Rectal smooth muscle tissue (tissue), 1 donor: Measurements from ENCODE around the gene H3-3A.

Experiments
- H3K27ac ChIP-seq: one replicate; pipeline ENCODE4 v1.7.0; 2013; ENCODE audit warnings: low read depth, low read length, inconsistent platforms
- H3K27me3 ChIP-seq: one replicate; pipeline ENCODE4 v1.7.0; 2013; ENCODE audit warnings: low read length; ENCODE audit not compliant: control insufficient read depth, insufficient read depth
- H3K36me3 ChIP-seq: one replicate; pipeline ENCODE4 v1.7.0; 2013; ENCODE audit warnings: low read length; ENCODE audit not compliant: control insufficient read depth, insufficient read depth
- H3K4me1 ChIP-seq: one replicate; pipeline ENCODE4 v1.7.0; 2013; ENCODE audit warnings: low read length; ENCODE audit not compliant: control insufficient read depth, insufficient read depth
- H3K4me3 ChIP-seq: one replicate; pipeline ENCODE4 v1.7.0; 2013; ENCODE audit warnings: low read length
- H3K9ac ChIP-seq: one replicate; pipeline ENCODE4 v1.7.0; 2013; ENCODE audit warnings: low read length

The H3-3A gene

GRCh38 chr1:226111098-226111882 is 48.8 kb downstream of the H3-3A start:
- Histone ChIP-seq H3K4me1 (peaks cover 12% of the 10 kb centered on the region), H3K27ac (peak overlapping the region; percentile 94), H3K36me3 (no peaks in the 10 kb centered on the region), H3K9ac (peak overlapping the region; percentile 74), H3K27me3 (no peaks in the 10 kb centered on the region), H3K4me3 (peak overlapping the region; percentile 80)

DNA sequence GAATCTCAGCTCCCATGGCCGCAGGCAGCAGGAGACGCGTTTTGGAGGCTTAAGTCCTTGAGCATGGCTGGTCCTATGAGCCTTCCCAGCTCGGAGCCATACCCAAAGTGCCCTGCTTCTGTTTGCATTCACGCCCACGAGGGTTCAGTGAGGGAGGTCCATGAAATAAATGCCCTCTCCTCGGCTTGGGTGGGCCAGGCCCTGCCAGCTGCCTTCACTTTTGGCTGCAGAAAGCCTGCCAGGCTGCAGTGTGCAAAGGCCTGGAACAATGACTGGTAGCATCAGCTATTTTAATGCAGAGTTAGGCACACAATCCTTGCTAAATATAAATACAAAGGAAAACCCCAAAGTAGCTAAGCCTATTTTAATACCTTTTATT is 49.4 kb downstream of the H3-3A start:
- Histone ChIP-seq H3K27ac (no peak overlapping the region), H3K36me3 (no peaks in the 10 kb centered on the region), H3K4me3 (no peak overlapping the region), H3K27me3 (no peaks in the 10 kb centered on the region), H3K4me1 (peaks cover 12% of the 10 kb centered on the region), H3K9ac (no peak overlapping the region)

DNA sequence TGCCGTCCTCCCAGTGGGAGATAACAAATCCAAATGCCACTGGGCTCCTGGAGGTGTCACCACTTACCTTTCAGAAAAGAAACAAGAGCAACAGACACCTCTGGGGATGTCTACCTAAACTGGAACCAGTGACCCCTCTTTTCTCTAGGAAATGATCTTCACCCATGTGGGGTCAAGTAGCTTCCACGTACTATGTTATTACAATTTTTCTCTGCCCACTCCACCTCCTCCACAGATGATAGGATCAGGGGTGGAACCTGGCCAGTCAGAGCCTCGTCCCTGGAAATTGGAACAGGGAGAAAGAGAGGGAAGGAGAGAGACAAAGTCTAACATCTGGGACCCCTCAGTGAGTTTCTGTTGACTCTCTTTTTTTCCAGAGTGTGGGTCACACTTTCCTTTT is 50.1 kb downstream of the H3-3A start:
- H3K9ac ChIP-seq, result no peak overlapping the region
- H3K27me3 ChIP-seq, result no peaks in the 10 kb centered on the region
- H3K36me3 ChIP-seq, result no peaks in the 10 kb centered on the region
- peaks cover 12% of the 10 kb centered on the region for H3K4me1 ChIP-seq
- H3K27ac ChIP-seq, result no peak overlapping the region
- H3K4me3 ChIP-seq, result no peak overlapping the region

GRCh38 chr1:226116673-226117072 is 54.2 kb downstream of the H3-3A start:
- H3K36me3 ChIP-seq, result no peaks in the 10 kb centered on the region
- no peak overlapping the region for H3K27ac ChIP-seq
- H3K9ac ChIP-seq, result no peak overlapping the region
- H3K27me3 ChIP-seq, result peaks cover 3% of the 10 kb centered on the region
- peaks cover under 1% of the 10 kb centered on the region for H3K4me1 ChIP-seq
- no peak overlapping the region for H3K4me3 ChIP-seq

- Histone ChIP-seq H3K36me3 (no peaks in the 10 kb centered on the region), H3K9ac (no peak overlapping the region), H3K4me1 (no peaks in the 10 kb centered on the region), H3K27ac (no peak overlapping the region), H3K4me3 (no peak overlapping the region), H3K27me3 (peaks cover 3% of the 10 kb centered on the region)
These were observed 54.8 kb downstream of the H3-3A start for GRCh38 chr1:226117330-226117729.

DNA sequence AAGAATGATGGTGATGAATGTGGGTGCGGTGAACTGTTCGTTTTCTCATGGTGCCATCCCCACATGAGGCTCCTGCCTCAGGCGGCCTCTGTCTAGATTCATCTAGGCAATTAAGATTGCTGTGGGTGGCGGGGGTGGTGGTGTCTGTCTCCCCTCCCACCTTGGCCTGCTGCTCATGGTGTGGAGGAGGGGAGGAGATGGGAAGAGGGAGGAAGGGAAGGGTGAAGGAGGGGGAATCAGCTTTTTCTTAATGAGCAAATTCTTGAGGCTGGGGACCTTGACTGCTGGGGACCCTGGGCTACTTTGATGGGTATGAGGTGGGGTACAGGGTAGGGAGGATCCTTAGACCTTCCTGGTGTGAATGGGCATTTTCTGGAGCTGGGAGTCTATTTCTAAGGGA is 55.8 kb downstream of the H3-3A start:
- H3K27ac ChIP-seq, result no peak overlapping the region
- no peaks in the 10 kb centered on the region for H3K36me3 ChIP-seq
- H3K4me1 ChIP-seq, result no peaks in the 10 kb centered on the region
- H3K27me3 ChIP-seq, result peaks cover 3% of the 10 kb centered on the region
- no peak overlapping the region for H3K4me3 ChIP-seq
- H3K9ac ChIP-seq, result no peak overlapping the region

- Histone ChIP-seq H3K27me3 (peaks cover 3% of the 10 kb centered on the region), H3K36me3 (no peaks in the 10 kb centered on the region), H3K4me1 (no peaks in the 10 kb centered on the region), H3K27ac (no peak overlapping the region), H3K9ac (no peak overlapping the region), H3K4me3 (no peak overlapping the region)
These were observed 56.7 kb downstream of the H3-3A start for GRCh38 chr1:226119169-226119568.

DNA sequence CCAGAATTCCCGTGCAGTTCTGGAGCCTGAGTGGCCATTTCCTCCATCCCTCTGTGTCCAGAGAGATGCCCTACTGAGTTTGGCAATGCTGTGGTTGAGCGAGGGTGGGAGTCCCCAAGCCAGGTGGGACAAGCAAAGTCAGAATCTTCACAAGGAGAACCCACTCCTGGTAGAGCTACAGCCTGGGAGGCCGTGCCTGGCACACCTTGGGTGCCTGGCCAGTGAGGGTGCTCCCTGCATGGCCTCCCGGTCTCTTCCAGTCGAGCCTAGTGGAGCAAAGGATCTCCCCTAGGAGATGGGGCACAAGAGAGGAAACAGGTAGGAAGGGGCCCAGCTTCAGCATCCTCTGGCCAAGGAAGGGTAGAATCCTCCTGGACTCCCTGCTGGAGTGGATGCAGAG is 57.9 kb downstream of the H3-3A start:
- Histone ChIP-seq H3K27ac (no peak overlapping the region), H3K4me1 (no peaks in the 10 kb centered on the region), H3K9ac (no peak overlapping the region), H3K36me3 (no peaks in the 10 kb centered on the region), H3K4me3 (no peak overlapping the region), H3K27me3 (peaks cover 3% of the 10 kb centered on the region)

DNA sequence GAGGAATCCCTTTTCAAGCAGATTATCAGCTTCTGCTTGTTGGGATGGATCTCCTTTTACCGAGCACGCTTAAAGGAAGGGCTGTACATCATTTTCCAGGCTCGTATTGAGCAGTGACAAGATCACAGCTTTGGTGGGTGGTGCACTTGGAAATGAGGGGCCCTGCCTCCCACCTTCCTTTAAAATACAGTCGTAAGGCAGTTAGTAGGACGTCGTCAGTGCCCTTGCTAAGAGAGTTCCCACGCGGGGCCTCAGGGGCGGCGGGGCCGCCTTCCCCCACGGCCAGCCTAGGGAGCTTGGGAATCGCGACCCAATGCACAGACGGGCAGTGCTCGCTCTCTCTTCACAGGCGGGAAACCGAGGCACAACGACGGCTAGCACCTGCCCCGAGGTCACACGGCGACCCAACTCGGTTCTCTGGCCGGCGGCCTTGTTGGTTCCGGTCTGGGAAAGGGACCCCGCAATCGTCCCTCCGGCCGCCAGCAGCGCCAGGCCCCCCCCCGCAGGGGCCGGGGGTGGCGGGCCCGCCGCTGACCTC is 58.6 kb downstream of the H3-3A start:
- peaks cover 3% of the 10 kb centered on the region for H3K27me3 ChIP-seq
- H3K4me3 ChIP-seq, result peak overlapping the region; percentile 84
- H3K9ac ChIP-seq, result peak overlapping the region; percentile 52
- no peak overlapping the region for H3K27ac ChIP-seq
- H3K36me3 ChIP-seq, result no peaks in the 10 kb centered on the region
- H3K4me1 ChIP-seq, result no peaks in the 10 kb centered on the region
